H7 (cell line): ENCODE data around the gene SBF2. TPM values are rescaled to one million over a fixed set of nuclear protein-coding genes. Genes with fewer than 3 reads are reported as not detected.

ENCODE experiments used
- DNase-seq: peaks from one replicate; pipeline ENCODE4 v3.0.0; 2012
- H3K27me3 ChIP-seq: 2 replicates; pipeline ENCODE4 v1.6.0; 2011; ENCODE audit warnings: mild to moderate bottlenecking, low read length; ENCODE audit not compliant: control insufficient read depth, insufficient read depth
- H3K36me3 ChIP-seq: replicated peaks from 2 replicates; pipeline ENCODE4 v1.5.1; 2011; ENCODE audit warnings: low read length; ENCODE audit not compliant: control insufficient read depth, insufficient read depth
- H3K4me3 ChIP-seq: 2 replicates; pipeline ENCODE4 v1.5.1; 2011; ENCODE audit warnings: low read depth, mild to moderate bottlenecking, control low read depth, low read length, moderate library complexity; ENCODE audit not compliant: insufficient read depth
- total RNA-seq: library from RNA; depleted of rRNA; stranded (reverse); fragments of >200 nt; shearing (Covaris generic); gene quantifications from 2 replicates; pipeline ENCODE4 v1.2.3, GENCODE V29; 2014

SBF2 gene
- total RNA-seq, 1 experiment from 2014 or later = 34.5 TPM

DNA sequence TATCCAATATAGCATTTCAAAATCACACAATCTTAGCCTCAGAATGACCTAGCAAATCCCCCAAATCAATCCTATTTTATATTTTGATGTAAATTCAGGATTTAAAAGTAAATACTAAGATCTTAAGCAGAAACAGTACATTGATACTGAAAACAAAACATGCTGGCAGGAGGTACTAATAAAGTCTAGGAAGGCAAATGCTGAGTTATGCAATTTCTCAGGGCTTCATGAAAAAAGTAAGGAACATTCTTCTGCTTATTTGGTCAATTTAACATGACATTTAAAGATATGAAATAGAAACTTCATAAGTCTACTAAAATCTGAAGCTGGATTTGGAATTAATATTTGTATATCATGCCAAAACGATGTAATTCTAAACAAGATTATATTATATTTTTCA is 476.8 kb downstream of the SBF2 start:
- H3K27me3 ChIP-seq = no peaks in the 10 kb centered on the region

DNA sequence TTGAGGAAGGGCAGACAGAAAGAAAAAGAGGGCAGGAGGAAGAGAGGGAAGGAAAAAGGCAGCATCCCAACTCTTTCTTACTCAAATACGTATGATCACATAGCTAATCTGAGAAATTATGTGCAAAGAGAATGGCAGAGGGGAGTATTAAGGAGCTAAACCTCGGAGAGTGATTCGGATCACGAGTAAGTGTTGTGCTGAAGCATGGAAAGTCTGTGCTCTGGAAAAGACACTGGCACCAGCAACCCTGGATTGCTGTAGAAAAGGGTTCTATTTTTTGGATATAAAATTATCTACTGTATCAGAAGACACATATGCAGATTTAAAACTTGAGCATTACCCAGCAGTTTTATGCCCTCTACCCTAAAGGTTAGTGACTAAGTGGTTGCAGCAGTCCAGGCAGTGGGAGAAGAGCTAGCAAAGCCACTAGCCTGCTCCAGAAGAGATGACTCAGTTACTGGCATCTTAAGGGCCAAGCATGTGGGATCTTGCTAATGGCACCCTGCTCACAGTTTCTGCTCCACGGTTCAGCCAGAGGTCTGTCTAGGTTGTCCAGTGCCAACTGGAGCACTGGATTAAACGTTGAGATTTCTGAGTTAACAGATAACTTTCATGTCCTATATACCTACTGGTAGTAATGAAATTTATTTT is 478.4 kb downstream of the SBF2 start:
- Histone ChIP-seq H3K4me3 (no peak overlapping the region), H3K36me3 (0 out of 2 replicates have a peak, but pooled peaks cover 1% of the 10 kb centered on the region), H3K27me3 (no peaks in the 10 kb centered on the region)
- DNase-seq = no peak

More for the DNA sequence above, 476.8 kb downstream of the SBF2 start:
- no peak for DNase-seq
- Histone ChIP-seq H3K4me3 (no peak overlapping the region), H3K36me3 (0 out of 2 replicates have a peak, but pooled peaks cover 1% of the 10 kb centered on the region)

DNA sequence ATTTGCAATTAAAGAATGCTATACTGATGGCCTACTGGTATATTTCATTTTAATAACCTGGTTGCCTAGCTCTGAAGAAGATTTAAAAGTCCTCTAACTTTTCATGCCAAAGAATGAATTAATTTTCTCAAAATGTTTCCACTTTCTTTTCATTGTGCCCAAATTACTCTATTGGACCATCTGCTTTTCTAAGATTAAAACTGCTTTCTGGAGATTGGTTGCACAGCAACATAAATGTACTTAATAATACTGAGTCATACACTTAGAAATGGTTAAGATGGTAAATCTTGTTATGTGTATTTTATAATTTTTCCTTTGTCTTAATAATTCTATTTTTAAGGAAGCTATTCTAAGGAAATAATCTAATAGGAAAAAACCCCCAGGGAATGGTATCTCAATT is 479.9 kb downstream of the SBF2 start:
- no peak overlapping the region for H3K4me3 ChIP-seq
- DNase-seq = no peak
- H3K27me3 ChIP-seq = no peaks in the 10 kb centered on the region
- H3K36me3 ChIP-seq = 0 out of 2 replicates have a peak, but pooled peaks cover 1% of the 10 kb centered on the region

DNA sequence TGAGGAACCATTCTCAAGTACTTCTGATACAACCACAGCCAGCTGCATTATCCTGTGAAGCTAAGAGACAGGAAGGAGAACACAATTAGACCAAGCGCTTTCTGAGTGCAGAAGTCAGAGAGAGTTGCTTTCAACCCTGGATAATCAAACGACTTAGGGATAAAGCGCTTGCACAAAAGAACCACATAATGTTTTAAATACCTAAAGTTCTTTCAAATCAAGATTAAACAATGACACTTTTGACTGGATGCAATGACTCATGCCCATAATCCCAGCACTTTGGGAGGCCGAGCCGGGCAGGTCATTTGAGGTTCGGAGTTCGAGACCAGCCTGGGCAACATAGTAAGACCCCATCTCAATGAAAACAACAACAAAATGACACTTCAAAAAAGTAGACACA is 485.1 kb downstream of the SBF2 start:
- peaks cover 5% of the 10 kb centered on the region for H3K36me3 ChIP-seq
- no peak overlapping the region for H3K4me3 ChIP-seq
- DNase-seq = no peak
- H3K27me3 ChIP-seq = no peaks in the 10 kb centered on the region

DNA sequence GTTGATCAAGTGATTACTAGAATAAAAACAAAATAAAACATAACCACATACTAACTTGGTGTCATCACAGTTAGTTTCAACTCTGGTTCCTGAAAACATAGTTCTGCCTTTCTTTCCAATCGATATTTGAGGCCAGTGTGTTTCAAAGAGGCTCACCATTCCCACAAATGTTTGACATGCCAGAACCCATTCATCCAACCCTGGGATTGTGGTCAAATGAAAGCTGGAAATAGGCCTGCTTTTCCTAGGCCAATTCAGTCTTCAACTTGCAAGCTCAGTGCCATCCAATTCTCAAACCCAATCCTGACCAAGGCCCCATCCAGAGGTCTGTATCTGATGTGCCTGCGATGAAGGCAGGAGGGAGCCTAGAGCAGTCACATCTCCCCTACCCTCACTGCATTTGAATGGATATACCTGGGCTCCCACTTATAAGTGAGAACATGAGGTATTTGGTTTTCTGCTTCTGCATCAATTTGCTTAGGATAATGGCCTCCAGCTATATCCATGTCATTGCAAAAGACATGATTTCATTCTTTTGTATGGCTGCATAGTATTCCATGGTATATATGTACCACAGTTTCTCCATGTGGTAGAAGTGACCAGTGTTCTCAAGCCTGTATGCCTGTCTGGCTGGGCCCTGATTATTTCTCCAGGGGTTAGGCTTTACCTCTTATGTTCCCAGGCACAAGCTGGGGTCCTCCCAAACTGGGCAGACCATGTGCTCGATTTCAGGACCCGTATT is 486.9 kb downstream of the SBF2 start:
- no peak for DNase-seq
- Histone ChIP-seq H3K36me3 (peaks cover 5% of the 10 kb centered on the region), H3K4me3 (no peak overlapping the region), H3K27me3 (no peaks in the 10 kb centered on the region)

DNA sequence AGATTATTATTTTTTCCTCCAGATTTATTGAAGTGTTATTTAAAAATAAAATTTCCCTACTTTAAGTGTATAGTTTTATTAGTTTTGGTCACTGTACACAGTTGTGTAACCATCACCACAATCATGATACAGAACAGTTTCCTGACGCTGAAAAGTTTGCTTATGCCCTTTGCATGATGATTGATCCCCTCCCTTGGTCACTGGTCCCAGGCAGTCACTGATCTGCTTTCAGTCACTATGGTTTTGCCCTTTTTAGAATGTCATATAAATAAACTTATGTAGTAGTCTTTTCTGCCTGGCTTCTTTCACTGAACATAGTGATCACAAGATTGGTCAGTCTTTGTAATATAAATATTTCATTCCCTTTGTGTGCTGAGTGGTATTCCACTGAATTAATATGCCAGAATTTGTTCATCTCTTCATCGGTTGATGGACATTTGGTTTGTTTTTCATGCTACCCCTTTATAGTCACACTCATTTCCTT is 489.6 kb downstream of the SBF2 start:
- no peak for DNase-seq
- peaks cover 5% of the 10 kb centered on the region for H3K36me3 ChIP-seq
- H3K27me3 ChIP-seq = no peaks in the 10 kb centered on the region
- H3K4me3 ChIP-seq = no peak overlapping the region

DNA sequence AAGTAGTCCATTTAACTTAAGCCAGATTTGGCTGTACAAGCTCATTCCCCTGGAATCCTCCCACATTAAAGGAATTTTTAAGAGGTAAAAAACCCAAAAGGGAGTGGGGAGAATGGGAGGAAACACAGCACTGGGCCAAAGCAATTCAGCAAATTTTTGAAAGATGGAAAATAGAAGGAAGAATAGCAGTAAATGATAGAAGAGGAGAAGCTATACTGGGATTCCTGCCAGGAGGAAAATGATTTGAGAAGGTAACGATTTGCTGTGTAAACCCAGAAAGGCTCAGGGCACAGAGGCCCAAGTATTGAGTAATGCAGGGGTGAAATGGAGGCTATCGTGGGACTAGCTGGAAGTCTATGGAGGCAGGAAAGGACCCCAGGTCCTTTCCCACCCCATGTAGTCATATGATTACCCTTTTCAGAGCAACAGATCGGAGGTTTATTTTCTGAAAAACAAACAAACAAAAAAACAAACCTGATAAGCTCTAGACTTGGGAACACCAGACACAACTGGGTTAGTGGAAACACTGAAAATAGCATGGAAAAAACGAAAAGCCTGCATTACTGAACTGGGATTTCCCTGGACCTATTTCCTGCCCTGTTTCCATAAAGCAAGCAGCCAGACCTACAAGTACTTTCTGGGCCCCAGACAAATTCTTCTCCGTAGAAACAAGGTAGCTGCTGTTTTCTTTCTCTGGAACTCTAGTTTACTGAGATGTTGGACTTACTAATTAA is 490.2 kb downstream of the SBF2 start:
- no peak overlapping the region for H3K4me3 ChIP-seq
- H3K36me3 ChIP-seq = peaks cover 5% of the 10 kb centered on the region
- H3K27me3 ChIP-seq = no peaks in the 10 kb centered on the region
- no peak for DNase-seq

DNA sequence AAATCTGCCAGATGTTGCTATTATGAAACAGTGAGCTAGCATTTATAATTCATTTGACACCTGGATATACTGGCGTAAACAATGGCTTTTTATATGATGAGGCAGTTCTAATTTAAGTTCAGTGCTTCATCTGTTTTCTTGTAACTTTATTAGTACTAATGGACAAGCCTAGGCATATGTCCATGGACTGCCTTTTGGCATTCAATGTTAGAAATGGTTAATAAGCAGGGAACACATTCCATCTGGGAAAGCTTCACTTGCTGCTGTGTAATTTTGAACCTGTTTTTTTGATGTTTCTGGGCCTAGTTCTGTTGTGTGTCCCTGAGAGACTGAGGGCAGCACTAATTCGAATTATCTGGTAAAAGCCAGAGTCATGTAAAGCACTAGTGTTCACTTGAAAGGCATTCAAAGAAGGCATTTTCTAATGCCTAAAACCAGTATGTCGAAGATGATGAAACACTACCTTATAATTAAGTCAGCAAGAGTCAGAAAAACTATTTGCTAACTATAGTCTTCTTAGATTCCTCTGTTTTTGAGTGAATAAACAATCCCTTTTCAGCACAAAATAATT is 491.6 kb downstream of the SBF2 start:
- H3K36me3 ChIP-seq = peaks cover 6% of the 10 kb centered on the region
- no peaks in the 10 kb centered on the region for H3K27me3 ChIP-seq
- DNase-seq = no peak
- H3K4me3 ChIP-seq = no peak overlapping the region

DNA sequence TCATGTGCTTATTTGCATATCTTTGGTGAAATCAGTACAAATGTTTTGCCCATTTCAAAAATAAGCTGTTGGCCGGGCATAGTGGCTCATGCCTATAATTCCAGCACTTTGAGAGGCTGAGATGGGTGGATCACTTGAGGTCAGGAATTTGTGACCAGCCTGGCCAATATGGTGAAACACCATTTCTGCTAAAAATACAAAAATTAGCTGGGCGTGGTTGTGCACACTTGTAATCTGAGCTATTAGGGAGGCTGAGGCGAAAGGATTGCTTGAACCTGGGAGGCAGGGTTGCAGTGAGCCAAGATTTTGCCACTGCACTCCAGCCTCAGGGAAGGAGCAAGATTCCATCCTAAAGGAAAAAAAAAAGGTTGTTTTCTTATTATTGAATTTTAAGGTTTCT is 494.1 kb downstream of the SBF2 start:
- H3K4me3 ChIP-seq = no peak overlapping the region
- no peaks in the 10 kb centered on the region for H3K27me3 ChIP-seq

DNA sequence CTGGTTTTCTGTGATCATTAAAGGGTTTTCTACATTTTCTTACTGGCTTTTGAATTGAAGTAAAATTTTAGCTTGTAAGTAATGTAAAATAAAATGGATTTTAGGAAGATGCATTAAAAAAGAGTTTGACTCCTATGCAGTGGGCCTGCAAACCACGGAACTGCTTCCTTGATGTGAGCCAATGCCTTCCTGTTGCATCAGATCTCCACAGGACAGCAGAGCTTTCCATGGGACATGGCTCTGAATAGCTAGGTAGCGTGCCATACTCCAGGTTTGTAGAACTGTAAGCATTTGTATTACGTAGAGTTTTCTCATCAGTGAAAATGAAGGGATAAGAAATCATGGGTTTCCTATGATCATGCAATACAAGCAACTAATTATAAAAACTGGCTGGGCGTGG is 496.7 kb downstream of the SBF2 start:
- DNase-seq = no peak
- Histone ChIP-seq H3K4me3 (no peak overlapping the region), H3K36me3 (0 out of 2 replicates have a peak, but pooled peaks cover 1% of the 10 kb centered on the region), H3K27me3 (no peaks in the 10 kb centered on the region)

More for the DNA sequence above, 494.1 kb downstream of the SBF2 start:
- 0 out of 2 replicates have a peak, but pooled peaks cover 1% of the 10 kb centered on the region for H3K36me3 ChIP-seq
- no peak for DNase-seq

DNA sequence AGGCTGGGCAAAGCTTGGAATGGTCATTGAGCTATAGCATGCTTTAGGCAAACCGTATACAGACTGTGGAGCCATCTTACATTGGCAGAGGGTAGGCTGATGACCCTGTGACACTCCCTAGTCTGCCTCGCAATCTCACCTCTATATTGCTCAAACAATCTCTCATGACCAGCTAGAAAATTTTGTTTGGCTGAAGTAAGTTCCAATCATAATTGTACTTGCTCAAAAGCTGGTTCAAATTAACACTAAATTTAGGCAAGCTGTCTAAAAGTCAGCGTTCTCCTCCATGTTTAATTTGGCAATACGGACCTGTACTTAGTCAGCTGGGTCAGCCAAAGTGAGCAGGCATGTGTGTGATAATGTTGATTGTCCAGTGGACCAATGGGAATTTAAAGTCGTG is 497.2 kb downstream of the SBF2 start:
- no peak for DNase-seq
- no peak overlapping the region for H3K4me3 ChIP-seq
- H3K36me3 ChIP-seq = 0 out of 2 replicates have a peak, but pooled peaks cover 1% of the 10 kb centered on the region
- H3K27me3 ChIP-seq = no peaks in the 10 kb centered on the region

DNA sequence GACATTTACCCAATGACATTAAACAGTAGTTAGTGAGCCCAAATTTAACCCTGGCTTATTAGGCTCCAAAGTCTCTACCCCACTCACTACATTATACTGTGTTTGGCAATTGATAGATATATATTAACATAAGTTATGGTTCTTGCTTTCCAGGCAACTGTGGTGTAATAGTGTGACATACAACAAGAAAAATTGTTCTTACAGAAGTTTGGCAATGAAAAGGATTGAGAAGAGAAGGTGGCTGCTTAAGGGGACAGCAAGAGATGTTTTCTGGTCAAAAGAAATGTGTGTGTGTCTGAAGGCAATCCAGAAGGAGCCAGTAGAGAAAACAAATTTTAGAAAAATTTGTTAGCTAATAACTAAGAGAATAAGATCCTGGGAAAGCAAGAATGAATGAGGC is 497.8 kb downstream of the SBF2 start:
- Histone ChIP-seq H3K4me3 (no peak overlapping the region), H3K27me3 (no peaks in the 10 kb centered on the region), H3K36me3 (0 out of 2 replicates have a peak, but pooled peaks cover 1% of the 10 kb centered on the region)
- no peak for DNase-seq

DNA sequence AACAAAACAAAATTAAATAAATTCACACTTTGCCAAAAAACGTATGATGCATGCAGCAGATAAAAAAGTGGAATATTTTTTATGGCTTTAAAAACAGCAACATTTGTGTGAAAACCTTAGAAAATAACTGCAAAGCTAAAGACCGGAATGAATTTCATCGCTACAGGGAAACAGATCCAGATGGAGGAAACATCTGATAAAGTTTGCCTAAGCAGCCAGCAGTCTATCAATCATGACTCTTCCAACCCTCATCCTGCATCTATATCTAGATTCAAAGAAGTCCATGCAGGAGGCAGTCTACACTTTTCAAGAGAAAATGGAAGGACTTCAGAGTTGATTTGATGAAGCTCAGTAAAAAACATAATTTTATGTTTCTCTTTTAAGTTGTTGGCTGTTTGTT is 503.3 kb downstream of the SBF2 start:
- no peak for DNase-seq
- Histone ChIP-seq H3K36me3 (peaks cover 14% of the 10 kb centered on the region), H3K4me3 (no peak overlapping the region), H3K27me3 (no peaks in the 10 kb centered on the region)

DNA sequence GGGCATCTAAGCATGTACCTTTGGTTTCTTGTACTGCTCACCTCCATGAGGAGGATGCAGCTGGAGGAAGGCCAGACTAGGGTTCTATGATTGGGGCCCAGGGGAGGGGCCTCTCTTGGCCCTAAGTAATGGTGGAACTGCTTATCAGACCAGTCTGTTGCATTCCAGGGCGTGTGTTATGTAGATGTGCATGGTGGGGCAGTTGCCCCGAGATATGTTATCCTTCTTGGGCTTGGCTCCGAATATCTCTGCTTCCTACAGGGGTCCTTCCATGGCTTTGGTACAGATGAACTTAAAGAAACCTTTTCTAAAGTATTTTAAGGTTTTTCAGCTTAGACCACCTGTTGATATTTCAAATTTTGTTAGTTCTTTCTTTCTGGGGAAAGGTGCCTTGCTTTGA is 504.1 kb downstream of the SBF2 start:
- DNase-seq = no peak
- Histone ChIP-seq H3K27me3 (no peaks in the 10 kb centered on the region), H3K4me3 (no peak overlapping the region), H3K36me3 (peaks cover 14% of the 10 kb centered on the region)
